HAP-1 (cell line): ENCODE data around the gene TXNDC8.
A peak's percentile ranks its signal among the peaks of the same experiment; 100 is the strongest.

Source experiments
- DNase-seq, 2 experiments: peaks; one replicate each; pipeline ENCODE4 v3.0.0-alpha.2; 2016 to 2020; ENCODE audit warnings: low spot score in 2 of 2
- H3K27me3 ChIP-seq: fragments of 250-450 bp; sonication (Bioruptor Pico); 2 replicates; pipeline ENCODE4 v1.5.1; 2020; ENCODE audit warnings: low read depth, mild to moderate bottlenecking, moderate library complexity
- H3K36me3 ChIP-seq: fragments of 250-450 bp; sonication (Bioruptor Pico); replicated peaks from 2 replicates; pipeline ENCODE4 v1.5.1; 2020; ENCODE audit warnings: mild to moderate bottlenecking
- H3K4me1 ChIP-seq: fragments of 250-450 bp; sonication (Bioruptor Pico); 2 replicates; pipeline ENCODE4 v1.5.1; 2020; ENCODE audit warnings: mild to moderate bottlenecking
- H3K4me3 ChIP-seq: fragments of 250-450 bp; sonication (Bioruptor Pico); 2 replicates; pipeline ENCODE4 v1.5.1; 2020; ENCODE audit warnings: mild to moderate bottlenecking, moderate library complexity
- H3K9me3 ChIP-seq: fragments of 250-450 bp; sonication (Bioruptor Pico); 2 replicates; pipeline ENCODE4 v1.5.1; 2020; ENCODE audit warnings: mild to moderate bottlenecking, moderate library complexity
- in situ Hi-C: fragments of 300-500 bp; cut with MboI; formaldehyde crosslinking; loops from 3 replicates; pipeline ENCODE4 v1.14.3; 2020; ENCODE audit warnings: low sequenced_read_pairs, inconsistent platforms, mixed read lengths

Gene TXNDC8

GRCh38 chr9:110255463-110256379 is 81.9 kb downstream of the TXNDC8 start:
- H3K4me1 ChIP-seq = peaks cover 17% of the 10 kb centered on the region
- H3K4me3 ChIP-seq = peak overlapping the region; percentile 84
- in situ Hi-C loops = no loop called here
- no peaks in the 10 kb centered on the region for H3K9me3 ChIP-seq
- peaks cover 5% of the 10 kb centered on the region for H3K36me3 ChIP-seq
- DNase-seq = peak; percentile 32 to 58
- no peaks in the 10 kb centered on the region for H3K27me3 ChIP-seq

GRCh38 chr9:110255034-110255462 is 82.6 kb downstream of the TXNDC8 start:
- peaks cover 17% of the 10 kb centered on the region for H3K4me1 ChIP-seq
- H3K36me3 ChIP-seq = peaks cover 11% of the 10 kb centered on the region
- peak overlapping the region; percentile 84 for H3K4me3 ChIP-seq
- no peaks in the 10 kb centered on the region for H3K27me3 ChIP-seq
- peak in 1 of 2 experiments; percentile 44 for DNase-seq
- H3K9me3 ChIP-seq = no peaks in the 10 kb centered on the region
- in situ Hi-C loops = no loop called here

- no peaks in the 10 kb centered on the region for H3K27me3 ChIP-seq
- peaks cover 17% of the 10 kb centered on the region for H3K36me3 ChIP-seq
- no peaks in the 10 kb centered on the region for H3K9me3 ChIP-seq
- peaks cover 17% of the 10 kb centered on the region for H3K4me1 ChIP-seq
- in situ Hi-C loops = no loop called here
- no peak for DNase-seq
- H3K4me3 ChIP-seq = peak overlapping the region; percentile 84
Measured at GRCh38 chr9:110254500-110254899, 83.2 kb downstream of the TXNDC8 start.
